ENCODE measurements around the gene CENPO. TPM values are rescaled to one million over a fixed set of nuclear protein-coding genes. Genes with fewer than 3 reads are reported as not detected.

The CENPO gene
- total RNA-seq, 4 donors from 2014 or later: 6.0 to 13.8 (median 9.6) TPM

DNA sequence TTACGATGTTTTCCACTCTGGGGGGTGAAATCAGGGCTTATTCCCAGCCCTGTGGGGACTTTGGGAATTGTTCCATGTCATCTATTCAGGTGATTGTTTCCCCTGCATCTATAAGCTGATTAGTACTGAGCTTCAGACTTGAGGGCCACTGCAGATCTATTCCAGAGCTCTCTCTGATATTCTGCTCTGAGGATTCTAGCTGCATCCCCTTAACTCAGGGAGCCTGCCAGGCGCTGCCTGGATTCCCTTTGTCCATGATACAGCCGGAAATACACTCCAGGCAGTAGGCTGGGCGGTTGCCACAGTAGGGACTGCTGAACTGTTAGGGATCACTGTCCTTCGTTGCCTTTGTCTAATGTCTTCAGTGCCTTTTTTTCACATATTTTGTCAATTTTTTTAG is 31.4 kb upstream of the CENPO start:
- in situ Hi-C loops (cut with MboI; ENCODE audit: low pct_ligation_motif_present in 1 of 4, low pct_unique_long_range_greater_than_20kb in 1 of 4, low sequenced_read_pairs in 3 of 4): no loop called here
- WGBS, 2 donors (ENCODE audit: low coverage in 1 of 2): 89 to 97% methylated on average over 5 of the region's 5 CpGs
- no peak for DNase-seq

DNA sequence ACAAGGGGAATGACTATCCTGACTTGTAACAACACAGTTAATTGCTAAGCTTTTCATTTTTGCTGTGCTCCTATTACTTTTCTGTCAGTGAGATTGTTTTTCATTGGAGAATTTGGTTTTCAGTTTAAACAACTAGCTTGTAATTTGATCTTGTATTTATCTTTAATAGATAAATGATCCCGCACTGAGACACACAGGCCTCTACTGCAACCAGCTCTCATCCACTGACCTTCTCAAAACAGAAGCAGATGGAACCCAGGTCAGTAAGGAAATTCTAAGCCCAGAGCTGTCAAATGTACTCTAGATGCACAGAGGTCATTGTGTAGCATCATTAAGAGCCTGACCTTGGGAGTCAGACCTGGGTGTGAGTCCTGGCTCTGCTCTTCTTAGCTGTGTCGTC is 30.7 kb upstream of the CENPO start:
- in situ Hi-C loops (cut with MboI; ENCODE audit: low pct_ligation_motif_present in 1 of 4, low pct_unique_long_range_greater_than_20kb in 1 of 4, low sequenced_read_pairs in 3 of 4) (no loop called here), intact Hi-C loops (cut with DNase I; ENCODE audit: low total_unique reads) (loop anchor here (1.0 kb wide), 1 partner anchor 9 kb away; no protein-coding TSS in a partner anchor)
- no peak overlapping the region for H3K4me3 ChIP-seq
- no peak overlapping the region for H3K27ac ChIP-seq
- H3K9me3 ChIP-seq: no peaks in the 10 kb centered on the region
- DNase-seq: no peak
- TF ChIP-seq POLR2AphosphoS5 (IDR thresholded peaks at IDR 0.05): no peak
- no peak for TF ChIP-seq POLR2A (IDR thresholded peaks at IDR 0.05)
- TF ChIP-seq EP300 (IDR thresholded peaks at IDR 0.05; ENCODE audit: low read depth): no peak
- TF ChIP-seq, protein P1, sequence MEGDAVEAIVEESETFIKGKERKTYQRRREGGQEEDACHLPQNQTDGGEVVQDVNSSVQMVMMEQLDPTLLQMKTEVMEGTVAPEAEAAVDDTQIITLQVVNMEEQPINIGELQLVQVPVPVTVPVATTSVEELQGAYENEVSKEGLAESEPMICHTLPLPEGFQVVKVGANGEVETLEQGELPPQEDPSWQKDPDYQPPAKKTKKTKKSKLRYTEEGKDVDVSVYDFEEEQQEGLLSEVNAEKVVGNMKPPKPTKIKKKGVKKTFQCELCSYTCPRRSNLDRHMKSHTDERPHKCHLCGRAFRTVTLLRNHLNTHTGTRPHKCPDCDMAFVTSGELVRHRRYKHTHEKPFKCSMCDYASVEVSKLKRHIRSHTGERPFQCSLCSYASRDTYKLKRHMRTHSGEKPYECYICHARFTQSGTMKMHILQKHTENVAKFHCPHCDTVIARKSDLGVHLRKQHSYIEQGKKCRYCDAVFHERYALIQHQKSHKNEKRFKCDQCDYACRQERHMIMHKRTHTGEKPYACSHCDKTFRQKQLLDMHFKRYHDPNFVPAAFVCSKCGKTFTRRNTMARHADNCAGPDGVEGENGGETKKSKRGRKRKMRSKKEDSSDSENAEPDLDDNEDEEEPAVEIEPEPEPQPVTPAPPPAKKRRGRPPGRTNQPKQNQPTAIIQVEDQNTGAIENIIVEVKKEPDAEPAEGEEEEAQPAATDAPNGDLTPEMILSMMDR (IDR thresholded peaks at IDR 0.05): no peak
- H3K27me3 ChIP-seq: no peaks in the 10 kb centered on the region
- H3K4me1 ChIP-seq: no peaks in the 10 kb centered on the region
- WGBS, 2 donors (ENCODE audit: low coverage in 1 of 2): 69 to 100% methylated on average over 1 to 2 of the region's 2 CpGs
- peaks cover 0 to 29% (median 14%) of the 10 kb centered on the region in 4 donors for H3K36me3 ChIP-seq

More for the DNA sequence above, 31.4 kb upstream of the CENPO start:
- Histone ChIP-seq H3K27ac (no peak overlapping the region), H3K9me3 (no peaks in the 10 kb centered on the region), H3K4me1 (no peaks in the 10 kb centered on the region), H3K27me3 (no peaks in the 10 kb centered on the region), H3K36me3 (peaks cover 0 to 29% (median 14%) of the 10 kb centered on the region in 4 donors), H3K4me3 (no peak overlapping the region)
- TF ChIP-seq POLR2AphosphoS5 (IDR thresholded peaks at IDR 0.05): no peak
- no peak for TF ChIP-seq EP300 (IDR thresholded peaks at IDR 0.05; ENCODE audit: low read depth)
- no peak for TF ChIP-seq POLR2A (IDR thresholded peaks at IDR 0.05)
- TF ChIP-seq, protein P1 (IDR thresholded peaks at IDR 0.05): no peak
- intact Hi-C loops (cut with DNase I; ENCODE audit: low total_unique reads): loop anchor here (1.0 kb wide), 1 partner anchor 9 kb away; no protein-coding TSS in a partner anchor

DNA sequence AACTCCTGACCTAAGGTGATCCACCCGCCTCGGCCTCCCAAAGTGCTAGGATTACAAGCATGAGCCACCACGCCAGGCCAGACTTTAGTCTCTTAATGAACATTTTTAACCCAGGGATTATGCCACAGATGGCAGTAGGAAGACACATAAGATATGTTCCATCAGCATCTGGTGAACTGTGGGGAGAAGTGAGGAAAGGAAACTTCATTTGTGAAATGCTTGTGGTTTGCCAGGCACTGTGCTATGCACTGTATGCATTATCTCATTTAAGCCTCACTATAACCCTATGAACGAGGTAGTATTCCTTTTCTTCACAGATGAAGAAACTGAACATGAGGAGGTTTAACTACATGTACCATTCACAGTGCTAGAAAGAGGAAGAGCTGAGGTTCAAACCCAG is 29.4 kb upstream of the CENPO start:
- TF ChIP-seq EP300 (IDR thresholded peaks at IDR 0.05; ENCODE audit: low read depth) (no peak), POLR2A (IDR thresholded peaks at IDR 0.05) (no peak), POLR2AphosphoS5 (IDR thresholded peaks at IDR 0.05) (no peak)
- TF ChIP-seq, protein P1 (IDR thresholded peaks at IDR 0.05): no peak
- no peak for DNase-seq
- H3K9me3 ChIP-seq: no peaks in the 10 kb centered on the region
- WGBS, 2 donors (ENCODE audit: low coverage in 1 of 2): 89 to 100% methylated on average over 1 to 4 of the region's 4 CpGs
- in situ Hi-C loops (cut with MboI; ENCODE audit: low pct_ligation_motif_present in 1 of 4, low pct_unique_long_range_greater_than_20kb in 1 of 4, low sequenced_read_pairs in 3 of 4) (no loop called here), intact Hi-C loops (cut with DNase I; ENCODE audit: low total_unique reads) (no loop called here)
- no peaks in the 10 kb centered on the region for H3K4me1 ChIP-seq
- no peak overlapping the region for H3K4me3 ChIP-seq
- no peak overlapping the region for H3K27ac ChIP-seq
- peaks cover 0 to 35% (median 11%) of the 10 kb centered on the region in 4 donors for H3K36me3 ChIP-seq
- H3K27me3 ChIP-seq: no peaks in the 10 kb centered on the region

DNA sequence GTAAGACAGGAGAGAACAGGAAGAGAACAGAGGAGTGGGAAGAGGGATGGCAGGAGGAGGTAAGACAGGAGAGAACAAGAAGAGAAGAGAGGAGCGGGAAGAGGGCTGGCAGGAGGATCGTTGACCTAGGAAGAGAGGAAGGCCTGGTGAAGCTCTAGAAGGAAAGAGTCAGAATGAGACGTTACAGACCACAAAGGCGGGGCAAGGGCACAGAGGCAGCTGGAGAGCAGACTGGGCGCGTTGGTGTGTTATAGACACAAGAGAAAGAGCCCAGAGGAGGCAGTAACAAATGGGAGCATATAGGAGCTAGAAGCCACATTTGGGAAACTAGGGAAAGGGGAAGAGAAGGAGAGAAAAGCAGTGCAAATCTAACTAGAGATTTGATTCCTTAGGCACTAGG is 26.6 kb upstream of the CENPO start:
- in situ Hi-C loops (cut with MboI; ENCODE audit: low pct_ligation_motif_present in 1 of 4, low pct_unique_long_range_greater_than_20kb in 1 of 4, low sequenced_read_pairs in 3 of 4): no loop called here
- no peak overlapping the region for H3K4me3 ChIP-seq
- intact Hi-C loops (cut with DNase I; ENCODE audit: low total_unique reads): no loop called here
- peaks cover 0 to 42% (median 7%) of the 10 kb centered on the region in 4 donors for H3K36me3 ChIP-seq
- no peak overlapping the region for H3K27ac ChIP-seq
- WGBS, 2 donors (ENCODE audit: low coverage in 1 of 2): 60 to 70% methylated on average over 6 of the region's 6 CpGs
- no peaks in the 10 kb centered on the region for H3K9me3 ChIP-seq
- TF ChIP-seq POLR2AphosphoS5 (IDR thresholded peaks at IDR 0.05) (no peak), POLR2A (IDR thresholded peaks at IDR 0.05) (no peak), EP300 (IDR thresholded peaks at IDR 0.05; ENCODE audit: low read depth) (no peak)
- TF ChIP-seq, protein P1 (IDR thresholded peaks at IDR 0.05): no peak
- no peaks in the 10 kb centered on the region for H3K4me1 ChIP-seq
- no peaks in the 10 kb centered on the region for H3K27me3 ChIP-seq
- DNase-seq: no peak

Measured in transverse colon (tissue), 4 donors.